GM19467 (cell line): Measurements from ENCODE around the gene CHRM4.

Source experiments
- ATAC-seq: cut with Tn5 transposase; IDR thresholded peaks from one replicate; pipeline ENCODE4 v1.9.1; 2021; ENCODE audit warnings: mild to moderate bottlenecking, moderate library complexity; ENCODE audit not compliant: unreplicated experiment

CHRM4 gene

GRCh38 chr11:46404476-46405017 is 13.0 kb upstream of the CHRM4 start:
- no peak for ATAC-seq

GRCh38 chr11:46402957-46403902 is 11.7 kb upstream of the CHRM4 start:
- ATAC-seq = no peak

- no peak for ATAC-seq
Observed at GRCh38 chr11:46397526-46397925, 6.0 kb upstream of the CHRM4 start.

GRCh38 chr11:46393759-46394158 is 2.2 kb upstream of the CHRM4 start:
- no peak for ATAC-seq

GRCh38 chr11:46393231-46393616 is 1.6 kb upstream of the CHRM4 start:
- ATAC-seq = no peak

GRCh38 chr11:46392421-46393230 is 1.1 kb upstream of the CHRM4 start:
- ATAC-seq = peak; percentile 56

GRCh38 chr11:46391186-46391577 is 394 bp downstream of the CHRM4 start:
- ATAC-seq = no peak

- no peak for ATAC-seq
Observed at GRCh38 chr11:46390331-46391171, 1.0 kb downstream of the CHRM4 start.

- peak; percentile 42 for ATAC-seq
Observed at GRCh38 chr11:46389450-46390330, 1.9 kb downstream of the CHRM4 start.

- no peak for ATAC-seq
Observed at GRCh38 chr11:46388619-46389449, 2.7 kb downstream of the CHRM4 start.

GRCh38 chr11:46387919-46388618 is 3.5 kb downstream of the CHRM4 start:
- no peak for ATAC-seq

- no peak for ATAC-seq
Observed at GRCh38 chr11:46387456-46387855, 4.1 kb downstream of the CHRM4 start.

GRCh38 chr11:46386674-46387073 is 4.9 kb downstream of the CHRM4 start:
- ATAC-seq = no peak

- no peak for ATAC-seq
Observed at GRCh38 chr11:46386005-46386578, 5.5 kb downstream of the CHRM4 start.

GRCh38 chr11:46385169-46386004 is 6.2 kb downstream of the CHRM4 start:
- no peak for ATAC-seq

- no peak for ATAC-seq
Observed at GRCh38 chr11:46383974-46384701, 7.4 kb downstream of the CHRM4 start.
